Cerebellar cortex (tissue), 1 donor: ENCODE results near the gene GANAB.
A peak's percentile ranks its signal among the peaks of the same experiment; 100 is the strongest.
"Not testable (repeated sequence)": the region's sequence is repeated elsewhere in the genome, so short reads cannot be mapped to it uniquely, and the experiment has no call there.

Experiments
- DNase-seq: peaks from one replicate; pipeline ENCODE4 v3.0.0-alpha.2; 2015; ENCODE audit warnings: low spot score

GANAB gene

GRCh38 chr11:62667460-62667859 is 21.0 kb upstream of the GANAB start:
- DNase-seq: no peak

GRCh38 chr11:62666259-62666926 is 20.0 kb upstream of the GANAB start:
- no peak for DNase-seq

GRCh38 chr11:62665599-62666258 is 19.3 kb upstream of the GANAB start:
- DNase-seq: peak; percentile 71

- peak; percentile 95 for DNase-seq
Measured at GRCh38 chr11:62665075-62665598, 18.7 kb upstream of the GANAB start, which contains the start of the genes C11orf98 and CSKMT. C11orf98 (minus strand) TSS chr11:62665210; CDS start chr11:62665169, 41 bp downstream. CSKMT (plus strand) TSS chr11:62665312; CDS start chr11:62665880, 568 bp downstream.

- peak; percentile 69 for DNase-seq
Measured at GRCh38 chr11:62664405-62665074, 18.1 kb upstream of the GANAB start.

- DNase-seq: no peak
Measured at GRCh38 chr11:62656796-62657429, 10.5 kb upstream of the GANAB start.

- DNase-seq: no peak
Measured at GRCh38 chr11:62654297-62654696, 7.9 kb upstream of the GANAB start.

- DNase-seq: no peak
Measured at GRCh38 chr11:62652161-62653006, 6.0 kb upstream of the GANAB start.

GRCh38 chr11:62650283-62650682 is 3.9 kb upstream of the GANAB start:
- DNase-seq: not testable (repeated sequence)

GRCh38 chr11:62649486-62649885 is 3.1 kb upstream of the GANAB start:
- DNase-seq: no peak

- DNase-seq: no peak
Measured at GRCh38 chr11:62648967-62649364, 2.6 kb upstream of the GANAB start.

GRCh38 chr11:62648185-62648966 is 2.0 kb upstream of the GANAB start:
- no peak for DNase-seq

- no peak for DNase-seq
Measured at GRCh38 chr11:62647609-62648005, 1.2 kb upstream of the GANAB start.

GRCh38 chr11:62646825-62647608 is 604 bp upstream of the GANAB start:
- DNase-seq: no peak

GRCh38 chr11:62645671-62645945 is 805 bp downstream of the GANAB start:
- DNase-seq: no peak

- no peak for DNase-seq
Measured at GRCh38 chr11:62644220-62644619, 2.2 kb downstream of the GANAB start.

GRCh38 chr11:62632492-62632891 is 13.9 kb downstream of the GANAB start:
- DNase-seq: no peak

GRCh38 chr11:62627713-62628112 is 18.7 kb downstream of the GANAB start:
- peak; percentile 42 for DNase-seq

- DNase-seq: no peak
Measured at GRCh38 chr11:62622476-62623089, 23.8 kb downstream of the GANAB start.
